Smooth muscle cell (in vitro differentiated cells): ENCODE data around the gene JMJD8. TPM values are rescaled to one million over a fixed set of nuclear protein-coding genes. Genes with fewer than 3 reads are reported as not detected.

Experiments
- DNase-seq: peaks from one replicate; lab custom pipeline; 2025; ENCODE audit not compliant: unreplicated experiment; lab: John Stamatoyannopoulos, UW
- H2AFZ ChIP-seq: fragments of 200-600 bp; sonication (generic); 2 replicates; pipeline ENCODE4 v1.6.0; 2016; ENCODE audit warnings: antibody characterized with exemption, low read depth, mild to moderate bottlenecking
- H3F3A ChIP-seq: fragments of 200-600 bp; sonication (generic); 2 replicates; pipeline ENCODE4 v1.6.0; 2017; ENCODE audit warnings: antibody characterized with exemption, low read depth
- H3K27ac ChIP-seq: fragments of 200-600 bp; sonication (generic); 2 replicates; pipeline ENCODE4 v1.5.1; 2016; ENCODE audit warnings: low read depth, mild to moderate bottlenecking
- H3K27me3 ChIP-seq: fragments of 200-600 bp; sonication (generic); 2 replicates; pipeline ENCODE4 v1.6.1; 2016; ENCODE audit warnings: low read depth, mild to moderate bottlenecking
- H3K36me3 ChIP-seq: fragments of 200-600 bp; sonication (generic); 2 replicates; pipeline ENCODE4 v1.5.1; 2016; ENCODE audit warnings: low read depth
- H3K4me1 ChIP-seq: fragments of 200-600 bp; sonication (generic); 2 replicates; pipeline ENCODE4 v1.5.1; 2016; ENCODE audit warnings: low read depth
- H3K4me2 ChIP-seq: fragments of 200-600 bp; sonication (generic); 2 replicates; pipeline ENCODE4 v1.6.0; 2016; ENCODE audit warnings: mild to moderate bottlenecking
- H3K4me3 ChIP-seq: fragments of 200-600 bp; sonication (generic); 2 replicates; pipeline ENCODE4 v1.5.1; 2016; ENCODE audit warnings: mild to moderate bottlenecking
- H3K79me2 ChIP-seq: fragments of 200-600 bp; sonication (generic); 2 replicates; pipeline ENCODE4 v1.6.0; 2016; ENCODE audit warnings: low read depth, mild to moderate bottlenecking
- H3K9ac ChIP-seq: fragments of 200-600 bp; sonication (generic); 2 replicates; pipeline ENCODE4 v1.6.0; 2016; ENCODE audit warnings: low read depth
- H3K9me3 ChIP-seq: fragments of 200-600 bp; sonication (generic); replicated peaks from 2 replicates; pipeline ENCODE4 v1.5.1; 2016; ENCODE audit warnings: low read depth
- H4K20me1 ChIP-seq: fragments of 200-600 bp; sonication (generic); 2 replicates; pipeline ENCODE4 v1.6.0; 2016; ENCODE audit warnings: low read depth
- WGBS: methylation state at CpG from one replicate; pipeline ENCODE4 v1.1.7; 2016; ENCODE audit warnings: low lambda C conversion rate; 5-methylcytosine and 5-hydroxymethylcytosine counted together
- polyA plus RNA-seq: library from polyadenylated mRNA; unstranded; fragments of >200 nt; fragmentation: Nextera tagmentation; extraction: Ambion mirVana; gene quantifications from 2 replicates; pipeline ENCODE4 v1.2.1, GENCODE V29; 2016
- total RNA-seq: library from RNA; depleted of rRNA; stranded (reverse); fragments of >200 nt; gene quantifications from 2 replicates; pipeline ENCODE4 v1.2.3, GENCODE V29; 2014
- TF ChIP-seq, protein P1 (sequence below): fragments of 200-600 bp; sonication (generic); IDR thresholded peaks from 2 replicates; pipeline ENCODE4 v1.5.1; 2017; ENCODE audit warnings: borderline replicate concordance, mild to moderate bottlenecking, antibody characterized with exemption; ENCODE audit not compliant: insufficient read depth, poor library complexity, severe bottlenecking

Gene JMJD8
- total and polyA plus RNA-seq, 2 experiments from 2014 or later = 42.9 to 95.1 TPM

DNA sequence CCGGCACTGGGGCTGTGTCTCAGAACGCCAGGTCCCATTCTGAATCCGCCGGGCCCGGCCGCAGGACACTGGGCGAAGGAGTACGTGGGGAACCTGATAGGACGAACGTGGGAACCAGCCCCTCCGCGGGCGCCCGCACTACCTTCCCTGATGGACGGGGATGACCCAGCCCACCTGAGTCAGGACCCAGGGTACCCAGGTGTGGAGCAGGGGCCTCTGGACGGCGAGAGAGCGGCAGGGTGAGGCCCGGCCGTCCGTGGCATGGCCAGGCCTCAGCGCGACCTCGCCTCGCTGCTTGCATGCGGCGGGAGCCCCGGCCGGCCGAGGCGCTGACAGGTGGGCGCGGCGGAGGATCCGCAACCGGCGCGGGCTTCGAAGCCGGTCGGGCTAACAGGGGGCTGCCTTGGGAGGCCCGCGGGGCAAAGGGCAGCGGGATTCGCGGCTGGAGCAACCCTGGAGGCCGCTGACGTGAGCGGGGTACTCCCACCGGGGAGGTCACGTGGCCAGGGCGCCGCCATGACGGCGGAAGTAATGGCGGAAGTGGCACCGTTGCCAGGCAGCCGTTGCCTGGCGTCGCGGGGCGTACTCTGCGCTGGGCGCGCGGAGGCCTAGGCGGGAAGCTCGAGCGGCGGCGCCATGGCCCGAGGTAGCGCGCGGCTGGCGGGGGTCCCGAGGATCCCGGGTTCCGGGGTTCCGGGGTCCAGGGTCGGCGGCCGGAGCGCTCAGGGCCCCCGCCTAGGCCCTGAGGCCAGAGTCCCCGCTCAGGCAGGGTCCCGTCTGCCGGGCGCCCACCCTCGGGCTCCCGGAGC lies 35.1 kb downstream of the JMJD8 start, which contains the start of gene WDR90:
TSS of gene WDR90 (plus strand) at position 585 of the 809 bp plus-strand sequence. CDS start at position 637, 52 bp downstream.
- Histone ChIP-seq H3K27me3 (no peaks in the 10 kb centered on the region), H2AFZ (peak within 1 kb of the TSS; percentile 59), H4K20me1 (no peaks in the 10 kb centered on the region), H3K4me1 (peaks cover 14% of the 10 kb centered on the region), H3K4me2 (peak within 1 kb of the TSS; percentile 100), H3F3A (peaks cover 6% of the 10 kb centered on the region), H3K36me3 (no peaks in the 10 kb centered on the region), H3K9ac (peak within 1 kb of the TSS; percentile 87), H3K79me2 (peaks cover 4% of the 10 kb centered on the region), H3K4me3 (peak within 1 kb of the TSS; percentile 88), H3K9me3 (no peaks in the 10 kb centered on the region), H3K27ac (peak within 1 kb of the TSS; percentile 82)
- 4% methylated on average over 67 of the region's 91 CpGs for WGBS
- TF ChIP-seq, protein P1, sequence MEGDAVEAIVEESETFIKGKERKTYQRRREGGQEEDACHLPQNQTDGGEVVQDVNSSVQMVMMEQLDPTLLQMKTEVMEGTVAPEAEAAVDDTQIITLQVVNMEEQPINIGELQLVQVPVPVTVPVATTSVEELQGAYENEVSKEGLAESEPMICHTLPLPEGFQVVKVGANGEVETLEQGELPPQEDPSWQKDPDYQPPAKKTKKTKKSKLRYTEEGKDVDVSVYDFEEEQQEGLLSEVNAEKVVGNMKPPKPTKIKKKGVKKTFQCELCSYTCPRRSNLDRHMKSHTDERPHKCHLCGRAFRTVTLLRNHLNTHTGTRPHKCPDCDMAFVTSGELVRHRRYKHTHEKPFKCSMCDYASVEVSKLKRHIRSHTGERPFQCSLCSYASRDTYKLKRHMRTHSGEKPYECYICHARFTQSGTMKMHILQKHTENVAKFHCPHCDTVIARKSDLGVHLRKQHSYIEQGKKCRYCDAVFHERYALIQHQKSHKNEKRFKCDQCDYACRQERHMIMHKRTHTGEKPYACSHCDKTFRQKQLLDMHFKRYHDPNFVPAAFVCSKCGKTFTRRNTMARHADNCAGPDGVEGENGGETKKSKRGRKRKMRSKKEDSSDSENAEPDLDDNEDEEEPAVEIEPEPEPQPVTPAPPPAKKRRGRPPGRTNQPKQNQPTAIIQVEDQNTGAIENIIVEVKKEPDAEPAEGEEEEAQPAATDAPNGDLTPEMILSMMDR = no peak
- DNase-seq = peak; percentile 64

DNA sequence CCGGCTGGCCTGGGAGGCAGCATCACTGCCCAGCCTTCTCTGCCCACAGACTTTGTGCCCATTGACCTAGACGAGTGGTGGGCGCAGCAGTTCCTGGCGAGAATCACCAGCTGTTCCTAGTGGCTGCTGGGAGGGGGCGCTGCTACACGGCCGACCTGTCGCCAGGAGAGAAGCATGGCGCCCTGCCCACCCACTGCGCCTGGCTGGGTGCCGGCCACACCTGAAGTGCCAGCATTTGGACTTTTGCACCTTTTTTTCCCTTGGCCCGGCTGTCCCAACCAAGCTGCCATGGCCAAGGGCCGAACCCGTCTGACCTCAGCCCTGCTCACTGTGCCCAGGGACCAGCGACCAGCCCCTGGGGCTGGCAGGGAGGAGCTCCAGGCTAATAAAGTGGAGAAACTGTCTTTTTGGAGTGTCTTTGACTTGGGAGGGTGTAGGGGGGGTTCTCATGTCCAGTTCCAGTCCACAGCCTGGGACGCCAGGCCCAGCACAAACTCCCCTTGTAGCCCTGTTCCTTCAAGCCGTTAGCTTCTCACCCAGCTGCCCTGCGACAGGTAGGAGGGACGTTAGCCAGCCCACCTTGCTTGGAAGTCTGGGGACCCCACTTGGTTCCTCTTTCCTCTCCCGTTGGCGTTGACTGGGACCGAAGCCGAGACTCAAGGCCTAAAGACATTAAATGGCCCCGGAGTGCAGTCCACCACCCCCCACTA lies 35.9 kb downstream of the JMJD8 start:
- Histone ChIP-seq H3K4me2 (peak overlapping the region; percentile 100), H3K4me1 (peaks cover 14% of the 10 kb centered on the region), H3K27me3 (no peaks in the 10 kb centered on the region)

DNA sequence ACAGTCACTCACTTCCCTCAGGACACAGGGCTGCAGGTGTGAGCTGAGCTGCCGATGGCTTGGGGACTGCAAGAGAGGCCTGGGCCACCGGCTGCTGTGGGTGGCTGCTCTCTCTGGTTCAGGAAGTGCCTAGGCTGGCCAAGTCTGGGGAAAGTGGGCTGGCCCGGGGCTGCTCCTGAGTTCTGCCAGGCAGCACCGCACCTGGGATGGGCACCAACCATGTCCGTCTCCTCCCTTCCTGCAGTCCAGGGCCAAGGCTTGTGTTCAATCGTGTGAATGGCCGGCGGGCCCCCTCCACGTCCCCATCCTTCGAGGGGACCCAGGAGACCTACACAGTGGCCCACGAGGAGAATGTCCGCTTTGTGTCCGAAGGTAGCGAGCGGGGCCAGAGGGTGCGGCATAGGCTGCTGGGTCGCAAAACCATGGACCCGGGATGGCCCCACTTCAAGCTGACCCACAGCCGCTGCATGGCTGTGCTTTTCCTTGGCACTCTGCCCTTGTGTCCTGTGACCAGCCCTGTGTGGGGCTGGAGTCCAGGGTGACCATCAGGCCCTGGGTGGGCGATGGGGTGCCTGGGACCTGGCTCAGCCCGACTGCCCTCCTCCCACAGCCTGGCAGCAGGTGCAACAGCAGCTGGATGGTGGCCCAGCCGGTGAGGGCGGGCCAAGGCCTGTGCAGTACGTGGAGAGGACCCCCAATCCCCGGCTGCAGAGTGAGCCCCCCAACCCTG lies 36.8 kb downstream of the JMJD8 start:
- peaks cover 16% of the 10 kb centered on the region for H3K4me1 ChIP-seq

More for the DNA sequence above, 35.9 kb downstream of the JMJD8 start:
- 46% methylated on average over 24 of the region's 24 CpGs for WGBS
- peak overlapping the region; percentile 87 for H3K9ac ChIP-seq
- no peaks in the 10 kb centered on the region for H3K9me3 ChIP-seq
- peak overlapping the region; percentile 82 for H3K27ac ChIP-seq
- H4K20me1 ChIP-seq = no peaks in the 10 kb centered on the region
- peaks cover 5% of the 10 kb centered on the region for H3K79me2 ChIP-seq
- TF ChIP-seq, protein P1 = peak; percentile 40
- peak overlapping the region; percentile 88 for H3K4me3 ChIP-seq
- peak overlapping the region; percentile 59 for H2AFZ ChIP-seq
- no peak for DNase-seq
- H3K36me3 ChIP-seq = no peaks in the 10 kb centered on the region
- H3F3A ChIP-seq = peaks cover 6% of the 10 kb centered on the region

More for the DNA sequence above, 36.8 kb downstream of the JMJD8 start:
- no peak for DNase-seq
- Histone ChIP-seq H3K27me3 (no peaks in the 10 kb centered on the region), H3F3A (peaks cover 6% of the 10 kb centered on the region), H3K9me3 (no peaks in the 10 kb centered on the region), H2AFZ (no peak overlapping the region), H3K36me3 (no peaks in the 10 kb centered on the region), H3K79me2 (peaks cover 14% of the 10 kb centered on the region), H3K4me2 (peak overlapping the region; percentile 100), H3K27ac (no peak overlapping the region), H3K4me3 (no peak overlapping the region), H3K9ac (no peak overlapping the region), H4K20me1 (no peaks in the 10 kb centered on the region)
- WGBS = 93% methylated on average over 25 of the region's 25 CpGs
- TF ChIP-seq, protein P1 = no peak
